Endodermal cell (in vitro differentiated cells): ENCODE measurements around the gene SNX7. TPM values are rescaled to one million over a fixed set of nuclear protein-coding genes. Genes with fewer than 3 reads are reported as not detected.

ENCODE experiments used
- DNase-seq: peaks from one replicate; pipeline ENCODE4 v3.0.0-alpha.2; 2017
- H3K27ac ChIP-seq: 2 replicates; pipeline ENCODE4 v1.5.1; 2013; ENCODE audit warnings: mild to moderate bottlenecking, low read depth, low read length, moderate library complexity
- H3K27me3 ChIP-seq: 2 replicates; pipeline ENCODE4 v1.6.1; 2013; ENCODE audit warnings: mild to moderate bottlenecking, low read length, moderate library complexity; ENCODE audit not compliant: insufficient read depth, control insufficient read depth, poor library complexity, severe bottlenecking
- H3K36me3 ChIP-seq: 2 replicates; pipeline ENCODE4 v1.7.0; 2013; ENCODE audit warnings: mild to moderate bottlenecking, low read length, moderate library complexity; ENCODE audit not compliant: control insufficient read depth, insufficient read depth
- H3K4me1 ChIP-seq: one replicate; pipeline ENCODE4 v1.7.0; 2013; ENCODE audit warnings: low read length; ENCODE audit not compliant: control insufficient read depth, insufficient read depth
- H3K4me3 ChIP-seq: 2 replicates; pipeline ENCODE4 v1.5.1; 2013; ENCODE audit warnings: mild to moderate bottlenecking, low read length, moderate library complexity
- H3K9ac ChIP-seq: 2 replicates; pipeline ENCODE4 v1.6.1; 2013; ENCODE audit warnings: mild to moderate bottlenecking, low read length, moderate library complexity; ENCODE audit not compliant: poor library complexity, severe bottlenecking; ENCODE audit errors: extremely low read depth
- H3K9me3 ChIP-seq: 2 replicates; pipeline ENCODE4 v1.6.1; 2013; ENCODE audit warnings: mild to moderate bottlenecking, low read length, moderate library complexity; ENCODE audit not compliant: control insufficient read depth
- H3K27ac Mint-ChIP-seq: 2 replicates; pipeline ENCODE4 v1.8.0; 2020; ENCODE audit warnings: mixed read lengths
- H3K27me3 Mint-ChIP-seq: 2 replicates; pipeline ENCODE4 v1.8.0; 2021; ENCODE audit warnings: mild to moderate bottlenecking, mixed read lengths; ENCODE audit not compliant: insufficient read depth
- H3K36me3 Mint-ChIP-seq: 2 replicates; pipeline ENCODE4 v1.8.0; 2020; ENCODE audit warnings: low read depth, mixed read lengths
- H3K4me1 Mint-ChIP-seq: 2 replicates; pipeline ENCODE4 v1.8.0; 2020; ENCODE audit warnings: mixed read lengths
- H3K4me3 Mint-ChIP-seq: 2 replicates; pipeline ENCODE4 v1.8.0; 2020; ENCODE audit warnings: mild to moderate bottlenecking, moderate library complexity, mixed read lengths
- H3K9me3 Mint-ChIP-seq: 2 replicates; pipeline ENCODE4 v1.8.0; 2020; ENCODE audit warnings: mild to moderate bottlenecking, mixed read lengths
- CTCF ChIP-seq: fragments of 200-600 bp; sonication (generic); conservative IDR thresholded peaks from 2 replicates; pipeline ENCODE4 v1.5.0; 2021; ENCODE audit warnings: antibody characterized with exemption, mild to moderate bottlenecking
- WGBS, 2 experiments: methylation state at CpG; one replicate each; pipeline versions ENCODE4 v1.1.5 to v1.1.7; 2013; ENCODE audit warnings: missing lambda C conversion rate in 2 of 2, mixed read lengths in 1 of 2; ENCODE audit not compliant: insufficient coverage in 1 of 2, insufficient read length in 1 of 2; 5-methylcytosine and 5-hydroxymethylcytosine counted together
- total RNA-seq, 2 donors: library from RNA; stranded (reverse); fragmentation: NEBNext Ultra II Directional in 1 of 2; extraction: Animal tissue kit (Norgen Biotek cat#: 25700) in 1 of 2; gene quantifications; 2 replicates in 1 of 2; 3 replicates in 1 of 2; pipeline ENCODE4 v1.2.1, GENCODE V29; 2021

SNX7 gene
- total RNA-seq, 2 donors from 2014 or later = 37.5 to 41.5 TPM

- Histone ChIP-seq H3K27ac (no peak overlapping the region), H3K4me3 (no peak overlapping the region), H3K9me3 (no peaks in the 10 kb centered on the region), H3K27me3 (no peaks in the 10 kb centered on the region), H3K4me1 (no peaks in the 10 kb centered on the region), H3K36me3 (no peaks in the 10 kb centered on the region), H3K9ac (no peak overlapping the region)
- H3K27me3 Mint-ChIP-seq = no peaks in the 10 kb centered on the region
- H3K9me3 Mint-ChIP-seq = no peaks in the 10 kb centered on the region
- no peak overlapping the region for H3K4me3 Mint-ChIP-seq
- H3K36me3 Mint-ChIP-seq = no peaks in the 10 kb centered on the region
- peaks cover 20% of the 10 kb centered on the region for H3K4me1 Mint-ChIP-seq
- no peak for DNase-seq
- no peak for TF ChIP-seq CTCF
- H3K27ac Mint-ChIP-seq = no peak overlapping the region
Measured at GRCh38 chr1:98659879-98660278, 1.6 kb upstream of the SNX7 start.

GRCh38 chr1:98660940-98661543, 479 bp upstream of the SNX7 start:
- Histone ChIP-seq H3K27me3 (no peaks in the 10 kb centered on the region), H3K4me1 (no peaks in the 10 kb centered on the region), H3K4me3 (peak overlapping the region; percentile 92), H3K9ac (no peak overlapping the region), H3K36me3 (no peaks in the 10 kb centered on the region), H3K27ac (no peak overlapping the region), H3K9me3 (no peaks in the 10 kb centered on the region)
- Mint-ChIP-seq H3K4me1 (peaks cover 20% of the 10 kb centered on the region), H3K9me3 (no peaks in the 10 kb centered on the region), H3K4me3 (peak overlapping the region; percentile 94), H3K27ac (peak overlapping the region; percentile 69), H3K36me3 (no peaks in the 10 kb centered on the region), H3K27me3 (no peaks in the 10 kb centered on the region)
- WGBS, 2 experiments = 9 to 25% methylated on average over 15 to 25 of the region's 25 CpGs
- TF ChIP-seq CTCF = no peak
- DNase-seq = no peak

GRCh38 chr1:98662356-98662670, 792 bp downstream of the SNX7 start:
- Mint-ChIP-seq H3K4me3 (peak overlapping the region; percentile 94), H3K4me1 (peaks cover 20% of the 10 kb centered on the region), H3K27me3 (no peaks in the 10 kb centered on the region), H3K36me3 (no peaks in the 10 kb centered on the region), H3K27ac (peak overlapping the region; percentile 96), H3K9me3 (no peaks in the 10 kb centered on the region)
- Histone ChIP-seq H3K36me3 (no peaks in the 10 kb centered on the region), H3K4me3 (peak overlapping the region; percentile 92), H3K27ac (no peak overlapping the region), H3K4me1 (no peaks in the 10 kb centered on the region), H3K27me3 (no peaks in the 10 kb centered on the region), H3K9ac (peak overlapping the region; percentile 35), H3K9me3 (no peaks in the 10 kb centered on the region)
- TF ChIP-seq CTCF = no peak
- WGBS, 2 experiments = 0 to 3% methylated on average over 2 to 6 of the region's 6 CpGs
- no peak for DNase-seq
